HEK293 (cell line): ENCODE measurements around the gene CD151.

Experiments
- EGR2 ChIP-seq: fragments of 450-650 bp; formaldehyde crosslinking; IDR thresholded peaks from 2 replicates; pipeline ENCODE4 v1.5.1; 2016; ENCODE audit warnings: low read depth, missing biosample characterization, missing genetic modification characterization
- GLIS2 ChIP-seq: fragments of 450-650 bp; formaldehyde crosslinking; IDR thresholded peaks from 2 replicates; pipeline ENCODE4 v1.5.1; 2016; ENCODE audit warnings: missing biosample characterization, missing genetic modification characterization
- KLF9 ChIP-seq: fragments of 450-650 bp; formaldehyde crosslinking; IDR thresholded peaks from 2 replicates; pipeline ENCODE4 v1.5.1; 2016; ENCODE audit warnings: missing biosample characterization, missing genetic modification characterization, low read depth
- MEIS1 ChIP-seq: sonication (generic); formaldehyde crosslinking; IDR thresholded peaks from 2 replicates; pipeline ENCODE4 v1.8.1; 2022; ENCODE audit warnings: missing genetic modification reagents, mild to moderate bottlenecking, borderline replicate concordance
- PRDM2 ChIP-seq: fragments of 450-650 bp; formaldehyde crosslinking; IDR thresholded peaks from 2 replicates; pipeline ENCODE4 v1.5.1; 2016; ENCODE audit warnings: missing biosample characterization, missing genetic modification characterization, borderline replicate concordance
- ZBTB21 ChIP-seq: fragments of 450-650 bp; formaldehyde crosslinking; IDR thresholded peaks from 2 replicates; pipeline ENCODE4 v1.5.1; 2017; ENCODE audit warnings: missing biosample characterization, missing genetic modification characterization
- ZBTB44 ChIP-seq: fragments of 450-650 bp; IDR thresholded peaks from 2 replicates; pipeline ENCODE4 v1.5.1; 2018; ENCODE audit warnings: missing biosample characterization, mild to moderate bottlenecking, missing genetic modification characterization
- ZNF114 ChIP-seq: fragments of 450-650 bp; formaldehyde crosslinking; IDR thresholded peaks from 2 replicates; pipeline ENCODE4 v1.5.0; 2017; ENCODE audit warnings: missing biosample characterization, missing genetic modification characterization
- ZNF121 ChIP-seq: fragments of 450-650 bp; formaldehyde crosslinking; IDR thresholded peaks from 2 replicates; pipeline ENCODE4 v1.5.1; 2016; ENCODE audit warnings: missing biosample characterization, missing genetic modification characterization
- ZNF148 ChIP-seq: fragments of 450-650 bp; formaldehyde crosslinking; IDR thresholded peaks from 2 replicates; pipeline ENCODE4 v1.5.0; 2017; ENCODE audit warnings: missing biosample characterization, missing genetic modification characterization, borderline replicate concordance
- ZNF2 ChIP-seq: fragments of 450-650 bp; formaldehyde crosslinking; IDR thresholded peaks from 2 replicates; pipeline ENCODE4 v1.5.1; 2016; ENCODE audit warnings: missing biosample characterization, missing genetic modification characterization
- ZNF24 ChIP-seq: fragments of 450-650 bp; formaldehyde crosslinking; IDR thresholded peaks from 2 replicates; pipeline ENCODE4 v1.5.1; 2016; ENCODE audit warnings: missing biosample characterization, missing genetic modification characterization
- ZNF324 ChIP-seq: fragments of 450-650 bp; formaldehyde crosslinking; IDR thresholded peaks from 2 replicates; pipeline ENCODE4 v1.5.1; 2016; ENCODE audit warnings: missing biosample characterization, missing genetic modification characterization
- ZNF501 ChIP-seq: fragments of 450-650 bp; formaldehyde crosslinking; IDR thresholded peaks from 2 replicates; pipeline ENCODE4 v1.5.1; 2016; ENCODE audit warnings: missing biosample characterization, missing genetic modification characterization
- ZNF548 ChIP-seq: fragments of 450-650 bp; formaldehyde crosslinking; IDR thresholded peaks from 2 replicates; pipeline ENCODE4 v1.5.1; 2016; ENCODE audit warnings: missing biosample characterization, missing genetic modification characterization
- ZNF558 ChIP-seq: fragments of 450-650 bp; formaldehyde crosslinking; IDR thresholded peaks from 2 replicates; pipeline ENCODE4 v1.5.1; 2016; ENCODE audit warnings: missing biosample characterization, missing genetic modification characterization
- ZNF610 ChIP-seq: fragments of 450-650 bp; formaldehyde crosslinking; IDR thresholded peaks from 2 replicates; pipeline ENCODE4 v1.5.1; 2016; ENCODE audit warnings: missing biosample characterization, missing genetic modification characterization, borderline replicate concordance
- ZNF624 ChIP-seq: fragments of 450-650 bp; formaldehyde crosslinking; IDR thresholded peaks from 2 replicates; pipeline ENCODE4 v1.5.1; 2017; ENCODE audit warnings: missing biosample characterization, missing genetic modification characterization
- ZNF626 ChIP-seq: fragments of 450-650 bp; sonication (Bioruptor Pico); formaldehyde crosslinking; IDR thresholded peaks from 2 replicates; pipeline ENCODE4 v1.5.1; 2018; ENCODE audit warnings: missing biosample characterization, missing genetic modification characterization, inconsistent platforms
- ZNF654 ChIP-seq: fragments of 450-650 bp; formaldehyde crosslinking; IDR thresholded peaks from 2 replicates; pipeline ENCODE4 v1.5.1; 2016; ENCODE audit warnings: low read depth, missing biosample characterization, missing genetic modification characterization
- ZNF677 ChIP-seq: fragments of 450-650 bp; IDR thresholded peaks from 2 replicates; pipeline ENCODE4 v1.5.0; 2018; ENCODE audit warnings: missing biosample characterization, mild to moderate bottlenecking, missing genetic modification characterization, moderate library complexity
- ZSCAN23 ChIP-seq: fragments of 450-650 bp; formaldehyde crosslinking; IDR thresholded peaks from 2 replicates; pipeline ENCODE4 v1.5.1; 2016; ENCODE audit warnings: missing biosample characterization, missing genetic modification characterization
- TF ChIP-seq, protein P1 (sequence below): fragments of 450-650 bp; formaldehyde crosslinking; IDR thresholded peaks from 2 replicates; pipeline ENCODE4 v1.5.1; 2016; ENCODE audit warnings: missing biosample characterization, missing genetic modification characterization
- TF ChIP-seq, protein P2 (sequence below): fragments of 450-650 bp; formaldehyde crosslinking; IDR thresholded peaks from 2 replicates; pipeline ENCODE4 v1.5.1; 2016; ENCODE audit warnings: missing biosample characterization, missing genetic modification characterization
- TF ChIP-seq, protein P3 (sequence below): fragments of 450-650 bp; formaldehyde crosslinking; IDR thresholded peaks from 2 replicates; pipeline ENCODE4 v1.5.1; 2016; ENCODE audit warnings: missing biosample characterization, missing genetic modification characterization, borderline replicate concordance

Gene CD151

DNA sequence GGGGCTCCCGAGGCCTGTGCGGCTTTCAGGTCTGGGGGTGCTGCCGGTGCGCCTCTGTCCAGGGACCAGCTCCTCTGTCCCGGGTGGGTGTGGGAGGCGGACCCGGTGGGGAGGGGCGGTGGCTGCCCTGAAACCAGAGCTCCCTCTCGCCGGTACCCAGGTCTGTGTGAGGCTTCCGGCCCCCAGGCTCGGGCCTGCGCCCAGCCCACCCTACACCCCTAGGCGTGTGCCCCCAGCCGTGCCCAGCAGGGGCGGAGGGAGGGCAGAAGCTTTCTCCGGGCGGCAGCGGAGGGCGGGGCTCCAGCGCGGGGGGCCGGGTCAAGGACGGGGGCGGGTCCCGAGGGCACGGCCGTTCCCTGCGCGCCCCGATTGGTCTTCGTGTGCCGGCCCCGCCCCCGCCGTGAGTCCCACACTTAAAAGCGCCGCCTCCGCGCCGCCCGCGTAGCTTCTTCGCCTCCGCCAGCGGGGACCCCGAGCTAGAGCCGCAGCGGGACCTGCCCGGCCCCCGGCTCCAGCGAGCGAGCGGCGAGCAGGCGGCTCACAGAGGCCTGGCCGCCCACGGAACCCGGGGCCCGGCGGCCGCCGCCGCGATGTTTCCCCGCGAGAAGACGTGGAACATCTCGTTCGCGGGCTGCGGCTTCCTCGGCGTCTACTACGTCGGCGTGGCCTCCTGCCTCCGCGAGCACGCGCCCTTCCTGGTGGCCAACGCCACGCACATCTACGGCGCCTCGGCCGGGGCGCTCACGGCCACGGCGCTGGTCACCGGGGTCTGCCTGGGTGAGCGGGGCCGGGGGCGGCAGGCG, 13.4 kb upstream of the CD151 start (continued):
- TF ChIP-seq ZSCAN23 (no peak), ZNF626 (tag by site-specific recombination) (no peak), MEIS1 (CRISPR knock-in tag) (no peak), PRDM2 (tag by site-specific recombination) (no peak), ZNF121 (tag by site-specific recombination) (no peak), ZNF558 (tag by site-specific recombination) (no peak), ZNF114 (tag by site-specific recombination) (no peak), ZNF148 (tag by site-specific recombination) (no peak), EGR2 (peak; percentile 49), ZNF610 (tag by site-specific recombination) (no peak), ZNF501 (no peak), ZNF2 (tag by site-specific recombination) (no peak), ZNF324 (no peak), GLIS2 (tag by site-specific recombination) (peak; percentile 92), ZNF654 (no peak), ZBTB21 (tag by site-specific recombination) (no peak), ZNF677 (no peak), KLF9 (peak; percentile 73), ZBTB44 (tag by site-specific recombination) (no peak), ZNF548 (tag by site-specific recombination) (no peak), ZNF624 (tag by site-specific recombination) (no peak), ZNF24 (no peak)
- TF ChIP-seq, protein P1, sequence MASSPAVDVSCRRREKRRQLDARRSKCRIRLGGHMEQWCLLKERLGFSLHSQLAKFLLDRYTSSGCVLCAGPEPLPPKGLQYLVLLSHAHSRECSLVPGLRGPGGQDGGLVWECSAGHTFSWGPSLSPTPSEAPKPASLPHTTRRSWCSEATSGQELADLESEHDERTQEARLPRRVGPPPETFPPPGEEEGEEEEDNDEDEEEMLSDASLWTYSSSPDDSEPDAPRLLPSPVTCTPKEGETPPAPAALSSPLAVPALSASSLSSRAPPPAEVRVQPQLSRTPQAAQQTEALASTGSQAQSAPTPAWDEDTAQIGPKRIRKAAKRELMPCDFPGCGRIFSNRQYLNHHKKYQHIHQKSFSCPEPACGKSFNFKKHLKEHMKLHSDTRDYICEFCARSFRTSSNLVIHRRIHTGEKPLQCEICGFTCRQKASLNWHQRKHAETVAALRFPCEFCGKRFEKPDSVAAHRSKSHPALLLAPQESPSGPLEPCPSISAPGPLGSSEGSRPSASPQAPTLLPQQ: no peak
- TF ChIP-seq, protein P2, sequence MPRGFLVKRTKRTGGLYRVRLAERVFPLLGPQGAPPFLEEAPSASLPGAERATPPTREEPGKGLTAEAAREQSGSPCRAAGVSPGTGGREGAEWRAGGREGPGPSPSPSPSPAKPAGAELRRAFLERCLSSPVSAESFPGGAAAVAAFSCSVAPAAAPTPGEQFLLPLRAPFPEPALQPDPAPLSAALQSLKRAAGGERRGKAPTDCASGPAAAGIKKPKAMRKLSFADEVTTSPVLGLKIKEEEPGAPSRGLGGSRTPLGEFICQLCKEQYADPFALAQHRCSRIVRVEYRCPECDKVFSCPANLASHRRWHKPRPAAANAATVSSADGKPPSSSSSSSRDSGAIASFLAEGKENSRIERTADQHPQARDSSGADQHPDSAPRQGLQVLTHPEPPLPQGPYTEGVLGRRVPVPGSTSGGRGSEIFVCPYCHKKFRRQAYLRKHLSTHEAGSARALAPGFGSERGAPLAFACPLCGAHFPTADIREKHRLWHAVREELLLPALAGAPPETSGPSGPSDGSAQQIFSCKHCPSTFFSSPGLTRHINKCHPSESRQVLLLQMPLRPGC (tag by site-specific recombination): no peak
- TF ChIP-seq, protein P3, sequence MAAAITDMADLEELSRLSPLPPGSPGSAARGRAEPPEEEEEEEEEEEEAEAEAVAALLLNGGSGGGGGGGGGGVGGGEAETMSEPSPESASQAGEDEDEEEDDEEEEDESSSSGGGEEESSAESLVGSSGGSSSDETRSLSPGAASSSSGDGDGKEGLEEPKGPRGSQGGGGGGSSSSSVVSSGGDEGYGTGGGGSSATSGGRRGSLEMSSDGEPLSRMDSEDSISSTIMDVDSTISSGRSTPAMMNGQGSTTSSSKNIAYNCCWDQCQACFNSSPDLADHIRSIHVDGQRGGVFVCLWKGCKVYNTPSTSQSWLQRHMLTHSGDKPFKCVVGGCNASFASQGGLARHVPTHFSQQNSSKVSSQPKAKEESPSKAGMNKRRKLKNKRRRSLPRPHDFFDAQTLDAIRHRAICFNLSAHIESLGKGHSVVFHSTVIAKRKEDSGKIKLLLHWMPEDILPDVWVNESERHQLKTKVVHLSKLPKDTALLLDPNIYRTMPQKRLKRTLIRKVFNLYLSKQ (tag by site-specific recombination): no peak
